Stimulated activated CD4-positive, alpha-beta T cell treated with anti-CD3 and anti-CD28 coated beads, TNF-alpha, amount 100 ng/mL, for 1 hour (primary cell): ENCODE data around the gene NECAB2.
A peak's percentile ranks its signal among the peaks of the same experiment; 100 is the strongest.

Source experiments
- DNase-seq, 3 donors: peaks; one replicate each; pipeline ENCODE4 v3.0.0-alpha.2; 2020; ENCODE audit warnings: low read depth in 3 of 3, low spot score in 1 of 3

The NECAB2 gene

GRCh38 chr16:83983491-83983890, 15.4 kb downstream of the NECAB2 start:
- no peak for DNase-seq

- no peak for DNase-seq
Measured at GRCh38 chr16:83989300-83989699, 21.3 kb downstream of the NECAB2 start.

GRCh38 chr16:83990492-83990891, 22.4 kb downstream of the NECAB2 start:
- DNase-seq, result no peak

- DNase-seq, result no peak
Measured at GRCh38 chr16:83992624-83993023, 24.6 kb downstream of the NECAB2 start.

GRCh38 chr16:83994087-83994486, 26.0 kb downstream of the NECAB2 start:
- no peak for DNase-seq

GRCh38 chr16:83994703-83995102, 26.7 kb downstream of the NECAB2 start:
- no peak for DNase-seq

GRCh38 chr16:83995754-83996153, 27.7 kb downstream of the NECAB2 start:
- DNase-seq, result no peak

GRCh38 chr16:83996481-83997252, 28.6 kb downstream of the NECAB2 start:
- DNase-seq, result no peak

GRCh38 chr16:83998091-83998490, 30.0 kb downstream of the NECAB2 start:
- no peak for DNase-seq

- no peak for DNase-seq
Measured at GRCh38 chr16:84000989-84001642, 33.1 kb downstream of the NECAB2 start.

GRCh38 chr16:84001726-84002125, 33.7 kb downstream of the NECAB2 start:
- DNase-seq, result no peak

GRCh38 chr16:84003038-84003437, 35.0 kb downstream of the NECAB2 start:
- no peak for DNase-seq

GRCh38 chr16:84004442-84004841, 36.4 kb downstream of the NECAB2 start:
- no peak for DNase-seq

- DNase-seq, result no peak
Measured at GRCh38 chr16:84005391-84005790, 37.3 kb downstream of the NECAB2 start.

GRCh38 chr16:84007520-84007919, 39.5 kb downstream of the NECAB2 start:
- DNase-seq, result no peak

GRCh38 chr16:84007965-84008364, 39.9 kb downstream of the NECAB2 start:
- DNase-seq, result no peak

- DNase-seq, result no peak
Measured at GRCh38 chr16:84009282-84009681, 41.2 kb downstream of the NECAB2 start.

GRCh38 chr16:84013787-84014569, 45.9 kb downstream of the NECAB2 start:
- peak in 1 of 3 donors; percentile 12 for DNase-seq

- no peak for DNase-seq
Measured at GRCh38 chr16:84014570-84015327, 46.7 kb downstream of the NECAB2 start.

- DNase-seq, result no peak
Measured at GRCh38 chr16:84015399-84015798, 47.4 kb downstream of the NECAB2 start.

GRCh38 chr16:84016477-84016876, 48.4 kb downstream of the NECAB2 start:
- no peak for DNase-seq
